HFFc6 (cell line): Measurements from ENCODE around the gene FHIT. TPM values are rescaled to one million over a fixed set of nuclear protein-coding genes. Genes with fewer than 3 reads are reported as not detected.
A peak's percentile ranks its signal among the peaks of the same experiment; 100 is the strongest.

Source experiments
- DNase-seq: peaks from one replicate; pipeline ENCODE4 v3.0.0-alpha.2; 2018
- H3K27ac Mint-ChIP-seq: 2 replicates; pipeline ENCODE4 v1.8.0; 2020; ENCODE audit warnings: mild to moderate bottlenecking, mixed read lengths
- H3K27me3 Mint-ChIP-seq: 2 replicates; pipeline ENCODE4 v1.8.0; 2021; ENCODE audit warnings: mild to moderate bottlenecking, moderate library complexity, mixed read lengths; ENCODE audit not compliant: insufficient read depth
- H3K36me3 Mint-ChIP-seq: 2 replicates; pipeline ENCODE4 v1.8.0; 2021; ENCODE audit warnings: low read depth, mixed read lengths
- H3K4me1 Mint-ChIP-seq: 2 replicates; pipeline ENCODE4 v1.8.0; 2020; ENCODE audit warnings: low read depth, mixed read lengths
- H3K4me3 Mint-ChIP-seq: 2 replicates; pipeline ENCODE4 v1.8.0; 2020; ENCODE audit warnings: mild to moderate bottlenecking, moderate library complexity, mixed read lengths
- H3K9me3 Mint-ChIP-seq: 2 replicates; pipeline ENCODE4 v1.8.0; 2020; ENCODE audit warnings: mild to moderate bottlenecking, mixed read lengths
- CTCF ChIP-seq: fragments of 200-600 bp; sonication (generic); IDR thresholded peaks from 2 replicates; pipeline ENCODE4 v1.5.0; 2021; ENCODE audit warnings: antibody characterized with exemption, mild to moderate bottlenecking
- total RNA-seq, 6 experiments: library from RNA; stranded (reverse); fragmentation: NEBNext Ultra II Directional; extraction: Animal tissue kit (Norgen Biotek cat#: 25700); gene quantifications; 2 replicates in 1 of 6; 3 replicates in 5 of 6; pipeline ENCODE4 v1.2.3, GENCODE V29; 2021

FHIT gene
- total RNA-seq, 6 experiments from 2014 or later = 0.33 to 0.38 TPM; not detected in 4

- TF ChIP-seq CTCF = no peak
- peak overlapping the region; percentile 19; the same call in 1 of the 2 replicates for H3K4me3 Mint-ChIP-seq
- DNase-seq = no peak
- no peaks in the 10 kb centered on the region for H3K36me3 Mint-ChIP-seq
- peaks cover 4% of the 10 kb centered on the region; the same call in 1 of the 2 replicates for H3K4me1 Mint-ChIP-seq
- no peak overlapping the region for H3K27ac Mint-ChIP-seq
- no peaks in the 10 kb centered on the region; the same call in 1 of the 2 replicates for H3K27me3 Mint-ChIP-seq
- H3K9me3 Mint-ChIP-seq = no peaks in the 10 kb centered on the region; the same call in 1 of the 2 replicates
Measured at GRCh38 chr3:60501314-60501713, 749.9 kb downstream of the FHIT start.

GRCh38 chr3:60497902-60498301, 753.4 kb downstream of the FHIT start:
- TF ChIP-seq CTCF = no peak
- Mint-ChIP-seq H3K36me3 (no peaks in the 10 kb centered on the region), H3K9me3 (no peaks in the 10 kb centered on the region; the same call in 1 of the 2 replicates), H3K27me3 (no peaks in the 10 kb centered on the region), H3K4me1 (peaks cover 4% of the 10 kb centered on the region; the same call in 1 of the 2 replicates), H3K27ac (no peak overlapping the region), H3K4me3 (no peak overlapping the region)
- no peak for DNase-seq

GRCh38 chr3:60490992-60491391, 760.3 kb downstream of the FHIT start:
- no peak for TF ChIP-seq CTCF
- Mint-ChIP-seq H3K9me3 (no peaks in the 10 kb centered on the region; the same call in 1 of the 2 replicates), H3K36me3 (no peaks in the 10 kb centered on the region), H3K4me3 (no peak overlapping the region), H3K27ac (no peak overlapping the region), H3K4me1 (no peaks in the 10 kb centered on the region), H3K27me3 (no peaks in the 10 kb centered on the region)
- DNase-seq = no peak

- no peak for TF ChIP-seq CTCF
- no peak overlapping the region for H3K27ac Mint-ChIP-seq
- no peaks in the 10 kb centered on the region for H3K27me3 Mint-ChIP-seq
- H3K9me3 Mint-ChIP-seq = peaks cover 13% of the 10 kb centered on the region
- H3K36me3 Mint-ChIP-seq = no peaks in the 10 kb centered on the region
- no peak for DNase-seq
- H3K4me3 Mint-ChIP-seq = no peak overlapping the region
- no peaks in the 10 kb centered on the region for H3K4me1 Mint-ChIP-seq
Measured at GRCh38 chr3:60475096-60475495, 776.2 kb downstream of the FHIT start.

- no peak for DNase-seq
- H3K9me3 Mint-ChIP-seq = peaks cover 22% of the 10 kb centered on the region
- no peaks in the 10 kb centered on the region for H3K4me1 Mint-ChIP-seq
- no peak overlapping the region for H3K27ac Mint-ChIP-seq
- H3K4me3 Mint-ChIP-seq = no peak overlapping the region
- H3K27me3 Mint-ChIP-seq = no peaks in the 10 kb centered on the region
- TF ChIP-seq CTCF = no peak
- no peaks in the 10 kb centered on the region for H3K36me3 Mint-ChIP-seq
Measured at GRCh38 chr3:60469481-60469880, 781.8 kb downstream of the FHIT start.

- Mint-ChIP-seq H3K27ac (no peak overlapping the region), H3K27me3 (no peaks in the 10 kb centered on the region), H3K36me3 (no peaks in the 10 kb centered on the region; the same call in 1 of the 2 replicates), H3K9me3 (peaks cover 12% of the 10 kb centered on the region), H3K4me3 (no peak overlapping the region), H3K4me1 (no peaks in the 10 kb centered on the region)
- no peak for DNase-seq
- TF ChIP-seq CTCF = no peak
Measured at GRCh38 chr3:60463685-60464084, 787.6 kb downstream of the FHIT start.
